ENCODE data around the gene TLE4. TPM values are rescaled to one million over a fixed set of nuclear protein-coding genes. Genes with fewer than 3 reads are reported as not detected.

TLE4 gene
- total RNA-seq, 1 experiment from 2014 or later = 0.97 TPM

DNA sequence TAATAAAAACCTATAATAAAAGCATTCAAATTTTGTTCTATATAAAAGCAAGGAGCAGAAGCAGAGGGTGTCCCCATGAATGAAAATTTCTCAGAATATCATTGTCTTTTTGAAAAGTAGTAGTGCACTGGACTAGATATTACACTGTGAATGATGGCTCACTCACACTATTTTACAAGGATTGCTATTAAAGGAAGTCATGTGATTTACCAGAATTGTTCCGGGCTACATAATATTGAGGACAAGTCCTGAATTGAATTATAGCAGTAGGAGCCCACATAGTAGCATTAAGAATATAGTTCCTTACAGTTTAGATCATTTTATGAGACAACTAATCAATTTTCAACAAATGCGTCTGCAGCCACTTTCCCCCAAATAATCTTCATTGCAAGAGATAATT, 7.7 kb upstream of the TLE4 start:
- no peaks in the 10 kb centered on the region for H3K9me3 Mint-ChIP-seq (ENCODE audit: low read depth, unreplicated experiment)
- H3K36me3 Mint-ChIP-seq (ENCODE audit: insufficient read depth, unreplicated experiment) = no peaks in the 10 kb centered on the region
- no peaks in the 10 kb centered on the region for H3K27me3 Mint-ChIP-seq (ENCODE audit: unreplicated experiment)
- no peak overlapping the region for H3K4me3 Mint-ChIP-seq (ENCODE audit: low read depth, unreplicated experiment)
- DNase-seq = no peak
- CTCF ChIA-PET = no interaction called here
- no TSS peak for BruUV-seq (replicated peaks)
- TF ChIP-seq, protein P1, sequence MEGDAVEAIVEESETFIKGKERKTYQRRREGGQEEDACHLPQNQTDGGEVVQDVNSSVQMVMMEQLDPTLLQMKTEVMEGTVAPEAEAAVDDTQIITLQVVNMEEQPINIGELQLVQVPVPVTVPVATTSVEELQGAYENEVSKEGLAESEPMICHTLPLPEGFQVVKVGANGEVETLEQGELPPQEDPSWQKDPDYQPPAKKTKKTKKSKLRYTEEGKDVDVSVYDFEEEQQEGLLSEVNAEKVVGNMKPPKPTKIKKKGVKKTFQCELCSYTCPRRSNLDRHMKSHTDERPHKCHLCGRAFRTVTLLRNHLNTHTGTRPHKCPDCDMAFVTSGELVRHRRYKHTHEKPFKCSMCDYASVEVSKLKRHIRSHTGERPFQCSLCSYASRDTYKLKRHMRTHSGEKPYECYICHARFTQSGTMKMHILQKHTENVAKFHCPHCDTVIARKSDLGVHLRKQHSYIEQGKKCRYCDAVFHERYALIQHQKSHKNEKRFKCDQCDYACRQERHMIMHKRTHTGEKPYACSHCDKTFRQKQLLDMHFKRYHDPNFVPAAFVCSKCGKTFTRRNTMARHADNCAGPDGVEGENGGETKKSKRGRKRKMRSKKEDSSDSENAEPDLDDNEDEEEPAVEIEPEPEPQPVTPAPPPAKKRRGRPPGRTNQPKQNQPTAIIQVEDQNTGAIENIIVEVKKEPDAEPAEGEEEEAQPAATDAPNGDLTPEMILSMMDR (IDR thresholded peaks at IDR 0.05; ENCODE audit: unreplicated experiment) = no peak
- no peaks in the 10 kb centered on the region for H3K4me1 Mint-ChIP-seq (ENCODE audit: low read depth, unreplicated experiment)
- intact Hi-C loops (cut with micrococcal nuclease; ENCODE audit: unreplicated experiment) = no loop called here
- H3K27ac Mint-ChIP-seq (ENCODE audit: unreplicated experiment) = no peak overlapping the region

DNA sequence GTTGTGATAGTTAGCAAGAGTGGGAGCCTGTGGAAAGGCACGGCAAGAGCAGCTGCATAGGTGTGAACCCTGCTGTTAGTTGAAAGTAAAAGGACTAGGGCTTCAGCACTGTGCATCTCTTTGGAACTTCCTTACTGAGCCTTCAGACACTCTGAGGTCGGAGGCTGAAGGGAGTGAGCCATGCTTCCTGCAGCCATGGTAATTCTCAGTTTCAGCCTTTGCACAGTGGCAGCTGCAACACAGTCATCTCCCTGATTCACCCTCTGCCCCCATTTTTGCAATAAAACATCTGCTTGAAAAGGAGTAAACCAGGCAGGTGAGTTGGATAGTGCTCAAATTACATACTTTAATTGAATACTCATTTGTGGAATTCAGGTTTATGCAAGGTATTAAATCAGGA, 6.5 kb upstream of the TLE4 start:
- intact Hi-C loops (cut with micrococcal nuclease; ENCODE audit: unreplicated experiment) = no loop called here
- H3K36me3 Mint-ChIP-seq (ENCODE audit: insufficient read depth, unreplicated experiment) = no peaks in the 10 kb centered on the region
- no peaks in the 10 kb centered on the region for H3K4me1 Mint-ChIP-seq (ENCODE audit: low read depth, unreplicated experiment)
- no peak overlapping the region for H3K4me3 Mint-ChIP-seq (ENCODE audit: low read depth, unreplicated experiment)
- BruUV-seq (replicated peaks) = no TSS peak
- H3K9me3 Mint-ChIP-seq (ENCODE audit: low read depth, unreplicated experiment) = no peaks in the 10 kb centered on the region
- no peaks in the 10 kb centered on the region for H3K27me3 Mint-ChIP-seq (ENCODE audit: unreplicated experiment)
- H3K27ac Mint-ChIP-seq (ENCODE audit: unreplicated experiment) = no peak overlapping the region
- DNase-seq = no peak
- CTCF ChIA-PET = no interaction called here
- TF ChIP-seq, protein P1 (IDR thresholded peaks at IDR 0.05; ENCODE audit: unreplicated experiment) = no peak

DNA sequence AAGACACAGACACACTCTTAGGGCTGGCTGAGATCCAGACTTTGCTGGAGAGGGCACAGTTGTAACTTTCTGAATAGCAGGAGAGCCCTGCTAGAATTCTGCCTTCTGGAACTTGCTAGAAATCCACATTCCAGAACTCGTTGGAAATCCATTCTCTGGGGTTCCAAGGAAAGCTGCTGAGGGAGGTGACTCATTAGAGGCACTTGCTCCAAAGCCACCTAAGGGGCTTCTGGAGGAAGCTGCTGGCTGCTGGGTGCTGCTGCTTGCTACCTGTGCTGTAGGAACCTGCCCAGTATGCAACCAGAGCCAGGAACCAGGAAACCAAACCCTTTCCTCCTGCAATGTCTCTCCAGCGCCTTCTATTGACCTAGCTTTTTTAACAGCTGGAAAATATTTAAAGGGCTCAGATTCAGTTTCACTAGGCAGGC, 4.1 kb upstream of the TLE4 start:
- no peaks in the 10 kb centered on the region for H3K27me3 Mint-ChIP-seq (ENCODE audit: unreplicated experiment)
- no peaks in the 10 kb centered on the region for H3K4me1 Mint-ChIP-seq (ENCODE audit: low read depth, unreplicated experiment)
- TF ChIP-seq, protein P1 (IDR thresholded peaks at IDR 0.05; ENCODE audit: unreplicated experiment) = no peak
- no peaks in the 10 kb centered on the region for H3K36me3 Mint-ChIP-seq (ENCODE audit: insufficient read depth, unreplicated experiment)
- H3K4me3 Mint-ChIP-seq (ENCODE audit: low read depth, unreplicated experiment) = no peak overlapping the region
- intact Hi-C loops (cut with micrococcal nuclease; ENCODE audit: unreplicated experiment) = no loop called here
- H3K27ac Mint-ChIP-seq (ENCODE audit: unreplicated experiment) = no peak overlapping the region
- CTCF ChIA-PET = no interaction called here
- no TSS peak for BruUV-seq (replicated peaks)
- no peak for DNase-seq
- no peaks in the 10 kb centered on the region for H3K9me3 Mint-ChIP-seq (ENCODE audit: low read depth, unreplicated experiment)

DNA sequence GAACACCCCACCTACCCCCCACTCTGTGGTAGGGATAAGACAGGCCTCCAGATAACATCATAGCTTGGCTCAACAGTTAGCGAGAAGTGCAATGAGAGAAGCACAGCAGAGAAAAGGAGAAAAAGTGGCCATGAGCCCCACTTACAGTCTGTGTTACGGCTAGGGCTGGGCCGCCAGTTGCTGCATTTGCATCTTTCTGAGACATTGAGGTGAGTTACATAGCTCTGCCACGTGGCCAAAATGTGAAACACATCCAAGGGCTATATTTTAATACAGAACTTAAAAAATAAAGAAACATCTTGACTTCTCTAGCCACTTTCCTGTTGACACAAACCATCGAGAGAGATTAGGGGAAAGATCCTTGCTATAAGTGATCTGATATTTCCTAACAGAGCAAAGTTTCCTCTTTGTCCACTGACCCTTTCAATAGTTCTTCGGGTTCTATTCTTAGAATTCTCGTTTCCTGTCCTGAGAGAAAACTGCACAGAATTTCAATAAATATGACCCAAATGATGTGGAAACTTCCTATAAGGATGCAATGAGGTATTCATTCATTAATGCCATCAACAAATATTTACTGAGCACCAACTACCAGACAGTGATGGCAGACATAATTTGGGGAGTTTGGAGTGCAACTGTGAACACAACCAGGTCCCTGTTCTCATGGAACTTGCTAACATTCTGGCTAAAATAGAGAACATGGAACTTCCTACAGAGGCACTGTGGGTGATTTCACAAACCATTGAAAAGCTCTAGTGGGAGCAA, 3.2 kb upstream of the TLE4 start:
- Mint-ChIP-seq H3K27ac (ENCODE audit: unreplicated experiment) (no peak overlapping the region), H3K9me3 (ENCODE audit: low read depth, unreplicated experiment) (no peaks in the 10 kb centered on the region), H3K4me3 (ENCODE audit: low read depth, unreplicated experiment) (no peak overlapping the region), H3K36me3 (ENCODE audit: insufficient read depth, unreplicated experiment) (peaks cover 2% of the 10 kb centered on the region), H3K27me3 (ENCODE audit: unreplicated experiment) (peaks cover 5% of the 10 kb centered on the region), H3K4me1 (ENCODE audit: low read depth, unreplicated experiment) (no peaks in the 10 kb centered on the region)
- TF ChIP-seq, protein P1 (IDR thresholded peaks at IDR 0.05; ENCODE audit: unreplicated experiment) = no peak
- no TSS peak for BruUV-seq (replicated peaks)
- DNase-seq = no peak
- intact Hi-C loops (cut with micrococcal nuclease; ENCODE audit: unreplicated experiment) = no loop called here
- CTCF ChIA-PET = interaction anchor here (0.7 kb wide), 1 partner anchor 655 kb away, joined by 6 read pairs; no protein-coding TSS in a partner anchor
